Neural cell (in vitro differentiated cells): ENCODE measurements around the gene RBFOX2. TPM values are rescaled to one million over a fixed set of nuclear protein-coding genes. Genes with fewer than 3 reads are reported as not detected.

ENCODE experiments used
- H2AFZ ChIP-seq: fragments of 200-600, 300-800 bp; sonication (generic), shearing (Covaris generic); 2 replicates; pipeline ENCODE4 v1.6.0; 2014; ENCODE audit warnings: low read depth, mild to moderate bottlenecking, antibody characterized with exemption, low read length, moderate library complexity
- H3F3A ChIP-seq: fragments of 200-600 bp; shearing (Covaris generic); 2 replicates; pipeline ENCODE4 v1.6.1; 2016; ENCODE audit warnings: mild to moderate bottlenecking, moderate library complexity, mixed read lengths, antibody characterized with exemption, low read length; ENCODE audit not compliant: insufficient read depth, poor library complexity, severe bottlenecking
- H3K27ac ChIP-seq: fragments of 200-600, 300-800 bp; sonication (generic), shearing (Covaris generic); 2 replicates; pipeline ENCODE4 v1.5.1; 2014; ENCODE audit warnings: mild to moderate bottlenecking, low read length, moderate library complexity
- H3K27me3 ChIP-seq: fragments of 300-800, 200-600 bp; sonication (generic), shearing (Covaris generic); 2 replicates; pipeline ENCODE4 v1.6.0; 2014; ENCODE audit warnings: mild to moderate bottlenecking, low read depth, low read length, moderate library complexity; ENCODE audit not compliant: insufficient read depth
- H3K36me3 ChIP-seq: fragments of 300-800, 200-600 bp; sonication (generic), shearing (Covaris generic); 2 replicates; pipeline ENCODE4 v1.5.1; 2014; ENCODE audit warnings: mild to moderate bottlenecking, antibody characterized with exemption, low read length, moderate library complexity; ENCODE audit not compliant: insufficient read depth
- H3K4me2 ChIP-seq: fragments of 300-800, 200-600 bp; sonication (generic), shearing (Covaris generic); 2 replicates; pipeline ENCODE4 v1.6.0; 2014; ENCODE audit warnings: mild to moderate bottlenecking, low read length
- H3K4me3 ChIP-seq: fragments of 300-800, 200-600 bp; sonication (generic), shearing (Covaris generic); 2 replicates; pipeline ENCODE4 v1.5.1; 2014; ENCODE audit warnings: mild to moderate bottlenecking, low read length, moderate library complexity
- H3K79me2 ChIP-seq: fragments of 200-600 bp; shearing (Covaris generic); replicated peaks from 2 replicates; pipeline ENCODE4 v1.6.0; 2014; ENCODE audit warnings: mild to moderate bottlenecking, low read length, moderate library complexity; ENCODE audit not compliant: insufficient read depth
- H3K9ac ChIP-seq: fragments of 300-800, 200-600 bp; sonication (generic), shearing (Covaris generic); 2 replicates; pipeline ENCODE4 v1.6.1; 2016; ENCODE audit warnings: mild to moderate bottlenecking, low read length, mixed read lengths
- H3K9me2 ChIP-seq: fragments of 200-600 bp; shearing (Covaris generic); 2 replicates; pipeline ENCODE4 v1.6.1; 2016; ENCODE audit warnings: mild to moderate bottlenecking, low read length, mixed read lengths; ENCODE audit not compliant: insufficient read depth
- H3K9me3 ChIP-seq: fragments of 200-600, 300-800 bp; sonication (generic), shearing (Covaris generic); 2 replicates; pipeline ENCODE4 v1.6.1; 2016; ENCODE audit warnings: mild to moderate bottlenecking, mixed run types, low read length, moderate library complexity, mixed read lengths
- H4K20me1 ChIP-seq: fragments of 200-600 bp; shearing (Covaris generic); 2 replicates; pipeline ENCODE4 v1.6.1; 2016; ENCODE audit warnings: mild to moderate bottlenecking, mixed run types; ENCODE audit not compliant: insufficient read depth
- CTCF ChIP-seq: fragments of 450-650 bp; IDR thresholded peaks from 2 replicates; pipeline ENCODE4 v1.5.1; 2014; ENCODE audit warnings: antibody characterized with exemption, mild to moderate bottlenecking, moderate library complexity; ENCODE audit not compliant: poor library complexity, severe bottlenecking
- EP300 ChIP-seq: fragments of 450-650 bp; conservative IDR thresholded peaks from 2 replicates; pipeline ENCODE4 v1.6.1; 2014; ENCODE audit warnings: antibody characterized with exemption, mild to moderate bottlenecking, moderate library complexity; ENCODE audit not compliant: poor library complexity, severe bottlenecking
- EZH2 ChIP-seq: fragments of 200-600, 300-800 bp; shearing (Covaris generic), sonication (generic); IDR thresholded peaks from 2 replicates; pipeline ENCODE4 v1.6.1; 2014; ENCODE audit warnings: antibody characterized with exemption, low read length, borderline replicate concordance, mild to moderate bottlenecking; ENCODE audit not compliant: insufficient read depth, poor library complexity, severe bottlenecking
- MXI1 ChIP-seq: fragments of 450-650 bp; conservative IDR thresholded peaks from 2 replicates; pipeline ENCODE4 v1.6.1; 2014; ENCODE audit warnings: antibody characterized with exemption, mild to moderate bottlenecking; ENCODE audit not compliant: poor library complexity, severe bottlenecking
- POLR2AphosphoS5 ChIP-seq: IDR thresholded peaks from 2 replicates; pipeline ENCODE4 v1.6.1; 2012
- RAD21 ChIP-seq: fragments of 450-650 bp; conservative IDR thresholded peaks from 2 replicates; pipeline ENCODE4 v1.6.1; 2014; ENCODE audit warnings: antibody characterized with exemption, mild to moderate bottlenecking, moderate library complexity
- REST ChIP-seq: IDR thresholded peaks from 2 replicates; pipeline ENCODE4 v1.6.1; 2012; ENCODE audit warnings: borderline replicate concordance
- SMC3 ChIP-seq: fragments of 450-650 bp; conservative IDR thresholded peaks from 2 replicates; pipeline ENCODE4 v1.6.1; 2014; ENCODE audit warnings: antibody characterized with exemption, mild to moderate bottlenecking, moderate library complexity; ENCODE audit not compliant: poor library complexity
- TAF1 ChIP-seq: IDR thresholded peaks from 2 replicates; pipeline ENCODE4 v1.6.1; 2012; ENCODE audit warnings: low read depth
- polyA plus RNA-seq: library from polyadenylated mRNA; depleted of rRNA; stranded (reverse); fragments of >200 nt; gene quantifications from 2 replicates; pipeline ENCODE4 v1.2.3, GENCODE V29; 2014

Gene RBFOX2
- polyA plus RNA-seq, 1 donor from 2014 or later: 529 TPM

- H3K27me3 ChIP-seq: no peaks in the 10 kb centered on the region
- H3K9me3 ChIP-seq: no peaks in the 10 kb centered on the region
- H3K4me2 ChIP-seq: no peak overlapping the region
- H3K9me2 ChIP-seq: no peaks in the 10 kb centered on the region
- H3K4me3 ChIP-seq: no peak overlapping the region
- no peak for TF ChIP-seq EP300
- no peak for TF ChIP-seq TAF1
- H3K27ac ChIP-seq: no peak overlapping the region
- H2AFZ ChIP-seq: no peak overlapping the region
- H3F3A ChIP-seq: no peaks in the 10 kb centered on the region
- H3K79me2 ChIP-seq: peaks cover 41% of the 10 kb centered on the region
- H4K20me1 ChIP-seq: no peaks in the 10 kb centered on the region
- H3K9ac ChIP-seq: no peak overlapping the region
- H3K36me3 ChIP-seq: no peaks in the 10 kb centered on the region
These were observed 11.0 kb downstream of the RBFOX2 start for GRCh38 chr22:36017651-36018091.

- Histone ChIP-seq H3K4me3 (no peak overlapping the region), H3K36me3 (no peaks in the 10 kb centered on the region), H3F3A (no peaks in the 10 kb centered on the region), H3K9me2 (no peaks in the 10 kb centered on the region), H3K4me2 (no peak overlapping the region), H4K20me1 (no peaks in the 10 kb centered on the region), H3K79me2 (peaks cover 43% of the 10 kb centered on the region), H3K9me3 (no peaks in the 10 kb centered on the region), H3K27me3 (no peaks in the 10 kb centered on the region), H2AFZ (no peak overlapping the region), H3K27ac (no peak overlapping the region), H3K9ac (no peak overlapping the region)
- no peak for TF ChIP-seq POLR2AphosphoS5
- TF ChIP-seq EZH2: no peak
These were observed 11.9 kb downstream of the RBFOX2 start for GRCh38 chr22:36016684-36017083.

GRCh38 chr22:36015811-36016529 lies 12.7 kb downstream of the RBFOX2 start:
- no peak overlapping the region for H3K4me2 ChIP-seq
- H3K9me2 ChIP-seq: no peaks in the 10 kb centered on the region
- H3K9ac ChIP-seq: no peak overlapping the region
- no peaks in the 10 kb centered on the region for H3F3A ChIP-seq
- no peaks in the 10 kb centered on the region for H4K20me1 ChIP-seq
- H3K4me3 ChIP-seq: no peak overlapping the region
- no peak overlapping the region for H2AFZ ChIP-seq
- no peaks in the 10 kb centered on the region for H3K9me3 ChIP-seq
- no peak overlapping the region for H3K27ac ChIP-seq
- H3K36me3 ChIP-seq: no peaks in the 10 kb centered on the region
- TF ChIP-seq MXI1: no peak
- TF ChIP-seq RAD21: no peak
- TF ChIP-seq TAF1: no peak
- TF ChIP-seq EP300: no peak
- no peak for TF ChIP-seq EZH2
- no peak for TF ChIP-seq POLR2AphosphoS5
- TF ChIP-seq REST: no peak
- TF ChIP-seq SMC3: no peak
- TF ChIP-seq CTCF: no peak
- H3K79me2 ChIP-seq: peaks cover 51% of the 10 kb centered on the region
- no peaks in the 10 kb centered on the region for H3K27me3 ChIP-seq
